Body of pancreas (tissue), 4 donors: ENCODE results near the gene RNF133. TPM values are rescaled to one million over a fixed set of nuclear protein-coding genes. Genes with fewer than 3 reads are reported as not detected.
"Not testable (repeated sequence)": the region's sequence is repeated elsewhere in the genome, so short reads cannot be mapped to it uniquely, and the experiment has no call there.

Experiments used
- ATAC-seq: fragments of 150-250 bp; one replicate; pipeline ENCODE4 v1.9.1; 2016
- DNase-seq, 4 donors: peaks; one replicate each; pipeline ENCODE4 v3.0.0-alpha.2; 2019
- H3K27ac ChIP-seq, 4 donors: fragments of 200-600 bp; sonication (generic); 1 replicate in 3 of 4; 2 replicates in 1 of 4; pipeline versions ENCODE4 v1.5.1 to v1.6.1; 2016 to 2019; ENCODE audit warnings: mild to moderate bottlenecking in 1 of 4, mixed read lengths in 1 of 4, moderate library complexity in 1 of 4
- H3K27me3 ChIP-seq, 2 donors: fragments of 200-600 bp; sonication (generic); one replicate each; pipeline ENCODE4 v1.6.0; 2016; ENCODE audit warnings: mild to moderate bottlenecking in 1 of 2
- H3K36me3 ChIP-seq, 2 donors: fragments of 200-600 bp; sonication (generic); replicated peaks in 1 of 2; 2 replicates each; pipeline ENCODE4 v1.5.1; 2016; ENCODE audit warnings: low read depth in 2 of 2; ENCODE audit not compliant: insufficient read depth in 1 of 2
- H3K4me1 ChIP-seq: fragments of 200-600 bp; sonication (generic); one replicate; pipeline ENCODE4 v1.6.0; 2016
- H3K4me3 ChIP-seq, 2 donors: fragments of 200-600 bp; sonication (generic); 1 replicate in 1 of 2; 2 replicates in 1 of 2; pipeline ENCODE4 v1.5.1; 2016 to 2019
- H3K9me3 ChIP-seq, 3 donors: fragments of 200-600 bp; sonication (generic); 1 replicate in 2 of 3; 2 replicates in 1 of 3; pipeline ENCODE4 v1.5.1; 2016
- CTCF ChIP-seq, 7 experiments: fragments of 450-650 bp in 4 of 7; fragments of 200-600 bp in 3 of 7; sonication (generic) in 3 of 7; IDR thresholded peaks; one replicate each; pipeline ENCODE4 v1.5.1; 2016 to 2019; ENCODE audit warnings: antibody characterized with exemption in 7 of 7
- POLR2A ChIP-seq, 3 donors: fragments of 450-650 bp; IDR thresholded peaks; one replicate each; pipeline ENCODE4 v1.6.1; 2016; ENCODE audit warnings: antibody characterized with exemption in 3 of 3, mild to moderate bottlenecking in 2 of 3
- WGBS, 2 donors: methylation state at CpG; one replicate each; pipeline ENCODE4 v1.1.5; 2017; 5-methylcytosine and 5-hydroxymethylcytosine counted together
- intact Hi-C: fragments of 100-400 bp; cut with DNase I; formaldehyde crosslinking; loops from one replicate; pipeline ENCODE4 v1.15.1; 2023
- total RNA-seq, 2 donors: library from RNA; depleted of rRNA; stranded (reverse); fragments of >200 nt; gene quantifications; one replicate each; pipeline ENCODE4 v1.1.0, GENCODE V29; 2016

Gene RNF133
- total RNA-seq, 2 donors from 2014 or later: 2.6 to 17.1 TPM

- no peak for DNase-seq
These were observed 12.5 kb downstream of the RNF133 start for GRCh38 chr7:122686360-122686878.

GRCh38 chr7:122684504-122684903 lies 14.4 kb downstream of the RNF133 start:
- H3K9me3 ChIP-seq: no peaks in the 10 kb centered on the region
- ATAC-seq: no peak
- intact Hi-C loops: no loop called here
- WGBS, 2 donors: 35 to 40% methylated on average over 2 of the region's 2 CpGs
- peaks cover 18% of the 10 kb centered on the region for H3K4me1 ChIP-seq
- no peak overlapping the region for H3K4me3 ChIP-seq
- no peak for DNase-seq
- TF ChIP-seq POLR2A (IDR thresholded peaks at IDR 0.05): no peak
- TF ChIP-seq CTCF (IDR thresholded peaks at IDR 0.05): no peak
- peak overlapping the region in 1 of 4 donors; percentile 35 for H3K27ac ChIP-seq
- H3K36me3 ChIP-seq: no peaks in the 10 kb centered on the region
- no peaks in the 10 kb centered on the region for H3K27me3 ChIP-seq

More at GRCh38 chr7:122686360-122686878, 12.5 kb downstream of the RNF133 start:
- ATAC-seq: no peak
- Histone ChIP-seq H3K36me3 (no peaks in the 10 kb centered on the region), H3K9me3 (no peaks in the 10 kb centered on the region), H3K4me3 (no peak overlapping the region), H3K4me1 (peaks cover 13% of the 10 kb centered on the region), H3K27ac (no peak overlapping the region), H3K27me3 (no peaks in the 10 kb centered on the region)
- TF ChIP-seq CTCF (IDR thresholded peaks at IDR 0.05) (no peak), POLR2A (IDR thresholded peaks at IDR 0.05) (no peak)
- intact Hi-C loops: no loop called here
- 81 to 92% methylated on average over 10 of the region's 10 CpGs for WGBS, 2 donors

GRCh38 chr7:122682815-122683550 lies 15.9 kb downstream of the RNF133 start:
- Histone ChIP-seq H3K4me1 (peaks cover 26% of the 10 kb centered on the region), H3K9me3 (no peaks in the 10 kb centered on the region), H3K36me3 (no peaks in the 10 kb centered on the region), H3K27me3 (no peaks in the 10 kb centered on the region), H3K4me3 (no peak overlapping the region), H3K27ac (no peak overlapping the region)
- intact Hi-C loops: no loop called here
- ATAC-seq: no peak
- TF ChIP-seq CTCF (IDR thresholded peaks at IDR 0.05) (no peak), POLR2A (IDR thresholded peaks at IDR 0.05) (no peak)
- WGBS, 2 donors: 77 to 80% methylated on average over 8 of the region's 8 CpGs
- no peak for DNase-seq

DNA sequence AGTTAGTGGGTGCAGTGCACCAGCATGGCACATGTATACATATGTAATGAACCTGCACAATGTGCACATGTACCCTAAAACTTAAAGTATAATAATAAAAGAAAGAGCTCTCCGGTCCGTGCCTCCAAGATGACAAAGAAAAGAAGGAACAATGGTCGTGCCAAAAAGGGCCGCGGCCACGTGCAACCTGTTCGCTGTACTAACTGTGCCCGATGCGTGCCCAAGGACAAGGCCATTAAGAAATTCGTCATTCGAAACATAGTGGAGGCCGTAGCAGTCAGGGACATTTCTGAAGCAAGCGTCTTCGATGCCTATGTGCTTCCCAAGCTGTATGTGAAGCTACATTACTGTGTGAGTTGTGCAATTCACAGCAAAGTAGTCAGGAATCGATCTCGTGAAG lies 17.7 kb downstream of the RNF133 start:
- 97% methylated on average over 16 of the region's 16 CpGs for WGBS, 2 donors
- intact Hi-C loops, ATAC-seq, H3K27me3 ChIP-seq, H3K36me3 ChIP-seq, DNase-seq, H3K27ac ChIP-seq, H3K4me3 ChIP-seq, H3K9me3 ChIP-seq: not testable (repeated sequence)
- peaks cover 31% of the 10 kb centered on the region for H3K4me1 ChIP-seq

GRCh38 chr7:122679813-122680212 lies 19.1 kb downstream of the RNF133 start:
- H3K27ac ChIP-seq: peak overlapping the region in 2 of 4 donors; percentile 69 to 71
- 16 to 17% methylated on average over 1 of the region's 1 CpG for WGBS, 2 donors
- ATAC-seq: no peak

More at GRCh38 chr7:122679813-122680212, 19.1 kb downstream of the RNF133 start:
- no peaks in the 10 kb centered on the region for H3K9me3 ChIP-seq
- H3K27me3 ChIP-seq: no peaks in the 10 kb centered on the region
- TF ChIP-seq CTCF (IDR thresholded peaks at IDR 0.05) (no peak), POLR2A (IDR thresholded peaks at IDR 0.05) (no peak)
- intact Hi-C loops: no loop called here
- no peak for DNase-seq
- no peaks in the 10 kb centered on the region for H3K36me3 ChIP-seq
- peaks cover 32% of the 10 kb centered on the region for H3K4me1 ChIP-seq
- no peak overlapping the region for H3K4me3 ChIP-seq
